ENCODE data around the gene TNFRSF4. TPM values are rescaled to one million over a fixed set of nuclear protein-coding genes. Genes with fewer than 3 reads are reported as not detected.

The TNFRSF4 gene
- total and polyA plus RNA-seq, 2 of the 8 experiments (the other 6 are each of a cell fraction or from before 2014, with no cell fraction given) = 0.06 TPM; not detected in 1

GRCh38 chr1:1189111-1189510 is 24.8 kb downstream of the TNFRSF4 start:
- DNase-seq (ENCODE audit: low read depth in 1 of 2, low spot score in 2 of 2) (no peak), FAIRE-seq (no peak)
- no peak overlapping the region for H3K27ac ChIP-seq (ENCODE audit: low read depth, low read length)
- no peaks in the 10 kb centered on the region for H3K36me3 ChIP-seq (ENCODE audit: control insufficient read depth in 2 of 4, insufficient read depth in 4 of 4, low read length in 3 of 4)
- no peak overlapping the region for H3K14ac ChIP-seq (ENCODE audit: insufficient read length)
- no peak overlapping the region for H2BK120ac ChIP-seq (replicated peaks; ENCODE audit: low read depth, low read length)
- no peak overlapping the region for H3K18ac ChIP-seq (ENCODE audit: extremely low read depth, low read length)
- no peaks in the 10 kb centered on the region for H3K27me3 ChIP-seq (replicated peaks in 1 of 4; ENCODE audit: control insufficient read depth in 3 of 4, extremely low read depth in 1 of 4, insufficient read depth in 3 of 4, low read length in 3 of 4)
- no peak overlapping the region for H3K4ac ChIP-seq (replicated peaks; ENCODE audit: insufficient read length, low read depth, low read length)
- no peaks in the 10 kb centered on the region for H3K79me1 ChIP-seq (ENCODE audit: low read depth, low read length)
- no peak overlapping the region for H2BK5ac ChIP-seq (ENCODE audit: low read depth, low read length)
- peaks cover 5 to 16% of the 10 kb centered on the region in 2 experiments; a peak in 3 of 4 replicates for H3K9me3 ChIP-seq (ENCODE audit: insufficient read depth in 2 of 2, low read depth in 1 of 2, low read length in 1 of 2)
- POLR2A ChIA-PET (ENCODE audit: partially characterized antibody) = no interaction called here
- H3K23me2 ChIP-seq (ENCODE audit: low read depth, low read length) = no peaks in the 10 kb centered on the region
- TF ChIP-seq HDAC2 (IDR thresholded peaks at IDR 0.05; ENCODE audit: borderline replicate concordance in 1 of 2, low read depth in 2 of 2, low read length in 2 of 2) = no peak
- no peak for TF ChIP-seq CBX5 (IDR thresholded peaks at IDR 0.05; ENCODE audit: low read depth, low read length)
- TF ChIP-seq SAP30 (IDR thresholded peaks at IDR 0.05; ENCODE audit: insufficient read depth, insufficient replicate concordance, low read length) = no peak
- no peak for TF ChIP-seq RAD21 (IDR thresholded peaks at IDR 0.05 in 1 of 2, conservative IDR thresholded peaks at IDR 0.05 in 1 of 2; ENCODE audit: low read depth in 2 of 2, low read length in 2 of 2)
- TF ChIP-seq TBP (IDR thresholded peaks at IDR 0.05; ENCODE audit: low read depth, low read length) = no peak
- no peak for TF ChIP-seq SIX5 (IDR thresholded peaks at IDR 0.05; ENCODE audit: low read depth, low read length)
- no peak for TF ChIP-seq RBBP5 (IDR thresholded peaks at IDR 0.05; ENCODE audit: borderline replicate concordance, low read depth, low read length)
- no peak for TF ChIP-seq CTBP2 (IDR thresholded peaks at IDR 0.05; ENCODE audit: borderline replicate concordance, insufficient read depth, insufficient read length, low read length)
- WGBS, 2 experiments (ENCODE audit: extremely low coverage in 1 of 2, insufficient coverage in 1 of 2, insufficient read length in 1 of 2, insufficient replicate concordance in 2 of 2, low coverage in 1 of 2, low lambda C conversion rate in 2 of 2, missing lambda C conversion rate in 1 of 2) = 83% methylated on average over 5 of the region's 5 CpGs; no CpG with 5 or more reads in 1 of the 2 experiments
- H3K4me1 ChIP-seq (replicated peaks in 1 of 4; ENCODE audit: control insufficient read depth in 3 of 4, insufficient read depth in 4 of 4, low read length in 3 of 4) = no peaks in the 10 kb centered on the region
- H3K79me2 ChIP-seq (ENCODE audit: control insufficient read depth in 1 of 2, insufficient read depth in 2 of 2, low read length in 2 of 2) = no peaks in the 10 kb centered on the region
- no peak overlapping the region for H3K56ac ChIP-seq (replicated peaks; ENCODE audit: insufficient read length, low read depth, low read length)
- CTCF ChIA-PET (ENCODE audit: partially characterized antibody) = interaction anchor here (1.5 kb wide), 1 partner anchor 15 kb away, joined by 3 read pairs; the partner anchor contains the start of gene TTLL10
- no peak overlapping the region for H2BK12ac ChIP-seq (ENCODE audit: low read depth, low read length)
- no peaks in the 10 kb centered on the region for H4K20me1 ChIP-seq (replicated peaks in 1 of 2; ENCODE audit: control insufficient read depth in 1 of 2, insufficient read depth in 2 of 2, low read length in 2 of 2)
- no peak overlapping the region for H2AFZ ChIP-seq (ENCODE audit: low read length)
- H2BK15ac ChIP-seq (ENCODE audit: low read length) = no peak overlapping the region
- H3K4me2 ChIP-seq (ENCODE audit: insufficient read depth in 1 of 2, low read depth in 2 of 2, low read length in 2 of 2) = no peak overlapping the region
- no peak overlapping the region for H2BK20ac ChIP-seq (ENCODE audit: low read length)
- H4K8ac ChIP-seq (ENCODE audit: extremely low read depth, insufficient read depth, low read length) = no peak overlapping the region
- H4K91ac ChIP-seq (replicated peaks; ENCODE audit: insufficient read length, low read length) = no peak overlapping the region
- H2AK5ac ChIP-seq (ENCODE audit: low read depth, low read length) = no peak overlapping the region
- H3K4me3 ChIP-seq (ENCODE audit: extremely low read depth in 1 of 4, insufficient read depth in 2 of 4, low read depth in 3 of 4, low read length in 4 of 4) = no peak overlapping the region
- H4K5ac ChIP-seq (ENCODE audit: insufficient read length, low read depth, low read length) = no peak overlapping the region
- H3K9ac ChIP-seq (replicated peaks in 1 of 4; ENCODE audit: extremely low read depth in 1 of 4, low read depth in 3 of 4, low read length in 3 of 4) = no peak overlapping the region
- H3K23ac ChIP-seq (ENCODE audit: insufficient read length) = no peak overlapping the region
